GM23248 (cell line): ENCODE measurements around the gene MRPS7. TPM values are rescaled to one million over a fixed set of nuclear protein-coding genes. Genes with fewer than 3 reads are reported as not detected.

ENCODE experiments used
- DNase-seq: peaks from one replicate; pipeline ENCODE4 v3.0.0-alpha.2; 2015
- H2AFZ ChIP-seq: fragments of 200-600 bp; sonication (generic); 2 replicates; pipeline ENCODE4 v1.6.1; 2016; ENCODE audit warnings: antibody characterized with exemption
- H3F3A ChIP-seq: fragments of 200-600 bp; sonication (generic); 2 replicates; pipeline ENCODE4 v1.6.1; 2016; ENCODE audit warnings: mild to moderate bottlenecking, antibody characterized with exemption, mixed run types; ENCODE audit not compliant: insufficient read depth
- H3K27ac ChIP-seq: fragments of 200-600 bp; sonication (generic); 2 replicates; pipeline ENCODE4 v1.5.1; 2016; ENCODE audit warnings: mild to moderate bottlenecking
- H3K27me3 ChIP-seq: fragments of 200-600 bp; sonication (generic); replicated peaks from 2 replicates; pipeline ENCODE4 v1.6.1; 2016; ENCODE audit warnings: mild to moderate bottlenecking; ENCODE audit not compliant: insufficient read depth
- H3K36me3 ChIP-seq: fragments of 200-600 bp; sonication (generic); 2 replicates; pipeline ENCODE4 v1.6.1; 2016; ENCODE audit warnings: low read depth, mild to moderate bottlenecking
- H3K4me1 ChIP-seq: fragments of 200-600 bp; sonication (generic); 2 replicates; pipeline ENCODE4 v1.6.1; 2016; ENCODE audit warnings: mild to moderate bottlenecking; ENCODE audit not compliant: insufficient read depth
- H3K4me2 ChIP-seq: fragments of 200-600 bp; sonication (generic); one replicate; pipeline ENCODE4 v1.6.1; 2016; ENCODE audit warnings: mild to moderate bottlenecking; ENCODE audit not compliant: unreplicated experiment
- H3K4me3 ChIP-seq: fragments of 200-600 bp; sonication (generic); 2 replicates; pipeline ENCODE4 v1.5.1; 2016; ENCODE audit warnings: mild to moderate bottlenecking
- H3K79me2 ChIP-seq: fragments of 200-600 bp; sonication (generic); 2 replicates; pipeline ENCODE4 v1.6.1; 2016; ENCODE audit warnings: mild to moderate bottlenecking; ENCODE audit not compliant: insufficient read depth
- H3K9ac ChIP-seq: fragments of 200-600 bp; sonication (generic); 2 replicates; pipeline ENCODE4 v1.6.1; 2016; ENCODE audit warnings: mild to moderate bottlenecking
- H3K9me2 ChIP-seq: fragments of 200-600 bp; sonication (generic); 2 replicates; pipeline ENCODE4 v1.6.1; 2016; ENCODE audit warnings: mixed run types, mild to moderate bottlenecking, moderate library complexity; ENCODE audit not compliant: insufficient read depth
- H3K9me3 ChIP-seq: fragments of 200-600 bp; sonication (generic); one replicate; pipeline ENCODE4 v1.6.1; 2017; ENCODE audit warnings: low read depth
- H4K20me1 ChIP-seq: fragments of 200-600 bp; sonication (generic); 2 replicates; pipeline ENCODE4 v1.6.0; 2016; ENCODE audit not compliant: insufficient read depth
- EZH2 ChIP-seq: fragments of 200-600 bp; sonication (generic); IDR thresholded peaks from 2 replicates; pipeline ENCODE4 v1.6.1; 2018; ENCODE audit warnings: antibody characterized with exemption, mild to moderate bottlenecking; ENCODE audit not compliant: insufficient read depth, poor library complexity, severe bottlenecking
- EZH2phosphoT487 ChIP-seq: fragments of 200-600 bp; sonication (generic); IDR thresholded peaks from 2 replicates; pipeline ENCODE4 v1.6.1; 2018; ENCODE audit warnings: antibody characterized with exemption, moderate library complexity, mild to moderate bottlenecking, low read depth; ENCODE audit not compliant: insufficient read depth
- WGBS, 2 experiments: methylation state at CpG; one replicate each; pipeline ENCODE4 v1.1.6; 2015 to 2017; ENCODE audit warnings: low lambda C conversion rate in 2 of 2, low coverage in 1 of 2; ENCODE audit errors: missing lambda C conversion rate in 2 of 2; 5-methylcytosine and 5-hydroxymethylcytosine counted together
- in situ Hi-C: fragments of 300-500 bp; cut with MboI; formaldehyde crosslinking; loops from 2 replicates; pipeline ENCODE4 v1.15.0; 2020
- polyA plus RNA-seq: library from polyadenylated mRNA; unstranded; fragments of >200 nt; fragmentation: Nextera tagmentation; extraction: Ambion mirVana; gene quantifications from 2 replicates; pipeline ENCODE4 v1.2.1, GENCODE V29; 2016
- total RNA-seq: library from RNA; depleted of rRNA; stranded (reverse); fragments of >200 nt; shearing (Covaris generic); gene quantifications from 2 replicates; pipeline ENCODE4 v1.2.3, GENCODE V29; 2014

MRPS7 gene
- total and polyA plus RNA-seq, 2 experiments from 2014 or later: 41.6 to 87.6 TPM

GRCh38 chr17:75227729-75228128 is 34.0 kb upstream of the MRPS7 start:
- no peak for DNase-seq
- H3K9ac ChIP-seq: no peak overlapping the region
- H3F3A ChIP-seq: no peaks in the 10 kb centered on the region
- H3K4me3 ChIP-seq: no peak overlapping the region
- H3K27me3 ChIP-seq: no peaks in the 10 kb centered on the region
- no peak overlapping the region for H3K4me2 ChIP-seq
- 80% methylated on average over 5 of the region's 5 CpGs for WGBS, 2 experiments
- H3K27ac ChIP-seq: no peak overlapping the region
- no peaks in the 10 kb centered on the region for H3K9me3 ChIP-seq
- H3K4me1 ChIP-seq: no peaks in the 10 kb centered on the region
- no peaks in the 10 kb centered on the region for H3K79me2 ChIP-seq
- no peaks in the 10 kb centered on the region for H3K9me2 ChIP-seq
- in situ Hi-C loops: no loop called here
- H2AFZ ChIP-seq: no peak overlapping the region
- no peaks in the 10 kb centered on the region for H4K20me1 ChIP-seq
- H3K36me3 ChIP-seq: no peaks in the 10 kb centered on the region; the same call in 1 of the 2 replicates
- TF ChIP-seq EZH2: no peak
- no peak for TF ChIP-seq EZH2phosphoT487

GRCh38 chr17:75228305-75228704 is 33.4 kb upstream of the MRPS7 start:
- Histone ChIP-seq H3K9me2 (no peaks in the 10 kb centered on the region), H3F3A (no peaks in the 10 kb centered on the region), H2AFZ (no peak overlapping the region), H3K4me3 (no peak overlapping the region), H4K20me1 (no peaks in the 10 kb centered on the region), H3K9ac (no peak overlapping the region), H3K4me2 (no peak overlapping the region), H3K4me1 (no peaks in the 10 kb centered on the region), H3K27me3 (no peaks in the 10 kb centered on the region), H3K36me3 (no peaks in the 10 kb centered on the region; the same call in 1 of the 2 replicates), H3K9me3 (no peaks in the 10 kb centered on the region), H3K27ac (no peak overlapping the region), H3K79me2 (no peaks in the 10 kb centered on the region)
- in situ Hi-C loops: no loop called here
- no peak for DNase-seq
- no peak for TF ChIP-seq EZH2
- no peak for TF ChIP-seq EZH2phosphoT487
- 69 to 77% methylated on average over 2 of the region's 2 CpGs for WGBS, 2 experiments

- Histone ChIP-seq H3K9me3 (no peaks in the 10 kb centered on the region), H3K79me2 (no peaks in the 10 kb centered on the region), H3K36me3 (no peaks in the 10 kb centered on the region; the same call in 1 of the 2 replicates), H4K20me1 (no peaks in the 10 kb centered on the region), H3K27ac (no peak overlapping the region), H3K9me2 (no peaks in the 10 kb centered on the region), H2AFZ (no peak overlapping the region), H3K4me3 (no peak overlapping the region), H3F3A (no peaks in the 10 kb centered on the region), H3K9ac (no peak overlapping the region), H3K27me3 (no peaks in the 10 kb centered on the region), H3K4me2 (no peak overlapping the region), H3K4me1 (no peaks in the 10 kb centered on the region)
- TF ChIP-seq EZH2: no peak
- no peak for TF ChIP-seq EZH2phosphoT487
- WGBS, 2 experiments: 94 to 95% methylated on average over 4 of the region's 4 CpGs
- in situ Hi-C loops: no loop called here
- no peak for DNase-seq
Observed at GRCh38 chr17:75228847-75229246, 32.8 kb upstream of the MRPS7 start.

- Histone ChIP-seq H4K20me1 (no peaks in the 10 kb centered on the region), H3K9ac (no peak overlapping the region), H3K79me2 (no peaks in the 10 kb centered on the region), H3K9me2 (no peaks in the 10 kb centered on the region), H3K27me3 (no peaks in the 10 kb centered on the region), H3K4me3 (no peak overlapping the region), H3F3A (peaks cover 15% of the 10 kb centered on the region; the same call in 1 of the 2 replicates), H3K27ac (no peak overlapping the region), H3K9me3 (no peaks in the 10 kb centered on the region), H3K4me1 (no peaks in the 10 kb centered on the region), H2AFZ (no peak overlapping the region), H3K4me2 (no peak overlapping the region), H3K36me3 (peaks cover 8% of the 10 kb centered on the region; the same call in 1 of the 2 replicates)
- in situ Hi-C loops: no loop called here
- WGBS, 2 experiments: 95 to 97% methylated on average over 8 of the region's 8 CpGs
- TF ChIP-seq EZH2: no peak
- TF ChIP-seq EZH2phosphoT487: no peak
- DNase-seq: no peak
Observed at GRCh38 chr17:75231071-75231470, 30.6 kb upstream of the MRPS7 start.
